GM13977 (cell line): ENCODE measurements around the gene PPP2R5E.

Experiments used
- DNase-seq: peaks from one replicate; pipeline ENCODE4 v3.0.0; 2012; ENCODE audit warnings: low spot score
- CTCF ChIP-seq: IDR thresholded peaks from 2 replicates; pipeline ENCODE4 v1.5.1; 2012; ENCODE audit warnings: mild to moderate bottlenecking, control low read depth; ENCODE audit not compliant: insufficient read depth; ENCODE audit errors: extremely low read depth, missing control alignments
- in situ Hi-C: fragments of 300-500 bp; cut with MboI; formaldehyde crosslinking; loops from one replicate; pipeline ENCODE4 v1.12.0; 2022; ENCODE audit warnings: low sequenced_read_pairs, low pct_unique_long_range_greater_than_20kb, mixed read lengths, inconsistent platforms; ENCODE audit not compliant: unreplicated experiment

Gene PPP2R5E

GRCh38 chr14:63432228-63432627 lies 110.9 kb downstream of the PPP2R5E start:
- in situ Hi-C loops = no loop called here
- TF ChIP-seq CTCF = no peak
- DNase-seq = no peak

GRCh38 chr14:63431466-63431865 lies 111.7 kb downstream of the PPP2R5E start:
- TF ChIP-seq CTCF = no peak
- DNase-seq = no peak
- in situ Hi-C loops = no loop called here

GRCh38 chr14:63428486-63428885 lies 114.7 kb downstream of the PPP2R5E start:
- in situ Hi-C loops = no loop called here
- TF ChIP-seq CTCF = no peak
- no peak for DNase-seq

GRCh38 chr14:63426838-63427352 lies 116.3 kb downstream of the PPP2R5E start:
- in situ Hi-C loops = no loop called here
- DNase-seq = no peak
- no peak for TF ChIP-seq CTCF

- in situ Hi-C loops = no loop called here
- no peak for TF ChIP-seq CTCF
- no peak for DNase-seq
These were observed 119.3 kb downstream of the PPP2R5E start for GRCh38 chr14:63423889-63424288.

- in situ Hi-C loops = no loop called here
- DNase-seq = no peak
- TF ChIP-seq CTCF = no peak
These were observed 119.8 kb downstream of the PPP2R5E start for GRCh38 chr14:63423381-63423780.

- in situ Hi-C loops = no loop called here
- TF ChIP-seq CTCF = no peak
- DNase-seq = no peak
These were observed 121.3 kb downstream of the PPP2R5E start for GRCh38 chr14:63421919-63422318.
